ENCODE measurements around the gene MSX1. TPM values are rescaled to one million over a fixed set of nuclear protein-coding genes. Genes with fewer than 3 reads are reported as not detected.

MSX1 gene
- total RNA-seq, 1 experiment from 2014 or later = 59.9 TPM

DNA sequence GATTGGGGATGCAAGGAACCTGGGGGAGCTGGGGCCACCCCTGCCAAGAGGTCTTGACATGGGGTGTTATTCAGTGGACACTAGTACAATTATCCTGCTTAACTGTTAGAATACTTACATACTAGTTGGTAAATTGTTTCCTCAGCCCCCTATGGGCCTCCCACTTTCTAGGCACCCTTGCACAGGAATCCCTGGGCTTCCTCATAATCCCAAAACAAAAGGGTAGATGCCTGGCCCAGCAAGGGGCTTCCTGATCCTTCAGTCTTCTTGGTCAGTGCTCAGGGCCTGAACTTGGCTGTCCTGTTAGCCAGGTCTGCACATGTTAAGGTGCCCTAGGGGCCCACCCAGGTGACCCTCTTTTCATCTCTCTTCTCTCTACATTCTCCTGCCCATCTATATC lies 48.7 kb upstream of the MSX1 start:
- DNase-seq (ENCODE audit: low read depth, low spot score) (no peak), ATAC-seq (no peak)
- H2AFZ ChIP-seq (ENCODE audit: low read depth, low read length, poor library complexity, severe bottlenecking) = no peak overlapping the region
- no peaks in the 10 kb centered on the region for H3K36me3 ChIP-seq (ENCODE audit: control insufficient read depth in 1 of 2, insufficient read depth in 2 of 2, low read length in 2 of 2)
- no TSS peak for BruUV-seq (replicated peaks)
- H3K9me3 ChIP-seq (ENCODE audit: control insufficient read depth in 1 of 2, insufficient read depth in 1 of 2, low read depth in 1 of 2, low read length in 2 of 2) = peaks cover 0 to 3% of the 10 kb centered on the region in 2 experiments; a peak in 1 of 4 replicates
- H3K27me3 ChIP-seq (ENCODE audit: insufficient read depth, low read length) = no peaks in the 10 kb centered on the region
- ChIA-PET CTCF (no interaction called here), RAD21 (ENCODE audit: low non-redundant PET in 1 of 2, low total read pairs in 2 of 2, uncharacterized antibody in 2 of 2, unreplicated experiment in 2 of 2) (no interaction called here), POLR2A (no interaction called here)
- no peak overlapping the region for H3K9ac ChIP-seq (ENCODE audit: low read length)
- intact Hi-C loops (cut with micrococcal nuclease) = no loop called here
- no peak overlapping the region for H3K4me3 ChIP-seq (replicated peaks in 1 of 2; ENCODE audit: low read depth in 1 of 2, low read length in 2 of 2)
- H3K4me1 ChIP-seq (ENCODE audit: control insufficient read depth in 1 of 2, insufficient read depth in 2 of 2, low read length in 2 of 2) = no peaks in the 10 kb centered on the region
- no peaks in the 10 kb centered on the region for H4K20me1 ChIP-seq (ENCODE audit: insufficient read depth)
- H3K79me2 ChIP-seq (ENCODE audit: insufficient read depth, low read length) = no peaks in the 10 kb centered on the region
- H3K27ac ChIP-seq (ENCODE audit: low read depth, low read length) = no peak overlapping the region
- TF ChIP-seq, protein P1, sequence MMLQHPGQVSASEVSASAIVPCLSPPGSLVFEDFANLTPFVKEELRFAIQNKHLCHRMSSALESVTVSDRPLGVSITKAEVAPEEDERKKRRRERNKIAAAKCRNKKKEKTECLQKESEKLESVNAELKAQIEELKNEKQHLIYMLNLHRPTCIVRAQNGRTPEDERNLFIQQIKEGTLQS (IDR thresholded peaks at IDR 0.05) = no peak
- TF ChIP-seq SRF (IDR thresholded peaks at IDR 0.05; ENCODE audit: low read depth) (no peak), ZNF274 (IDR thresholded peaks at IDR 0.05; ENCODE audit: low read depth, low read length) (no peak), POLR2AphosphoS5 (IDR thresholded peaks at IDR 0.05; ENCODE audit: low read depth, low read length) (no peak), EZH2 (IDR thresholded peaks at IDR 0.05) (no peak), RAD21 (IDR thresholded peaks at IDR 0.05; ENCODE audit: low read depth) (no peak), POLR2A (IDR thresholded peaks at IDR 0.05; ENCODE audit: borderline replicate concordance, extremely low read depth, insufficient read depth, insufficient read length) (no peak), EZH2phosphoT487 (IDR thresholded peaks at IDR 0.05; ENCODE audit: borderline replicate concordance) (no peak), JUND (IDR thresholded peaks at IDR 0.05) (no peak), ZFX (IDR thresholded peaks at IDR 0.05) (no peak), SIN3A (IDR thresholded peaks at IDR 0.05; ENCODE audit: low read depth) (no peak), SP1 (IDR thresholded peaks at IDR 0.05; ENCODE audit: low read depth) (no peak), ELF1 (IDR thresholded peaks at IDR 0.05; ENCODE audit: borderline replicate concordance, low read depth) (no peak), YY1 (IDR thresholded peaks at IDR 0.05; ENCODE audit: extremely low read depth, insufficient replicate concordance, low read depth, low read length) (no peak), TCF7L2 (IDR thresholded peaks at IDR 0.05; ENCODE audit: borderline replicate concordance, extremely low read depth, insufficient read depth, insufficient read length) (no peak)
- TF ChIP-seq, protein P2, sequence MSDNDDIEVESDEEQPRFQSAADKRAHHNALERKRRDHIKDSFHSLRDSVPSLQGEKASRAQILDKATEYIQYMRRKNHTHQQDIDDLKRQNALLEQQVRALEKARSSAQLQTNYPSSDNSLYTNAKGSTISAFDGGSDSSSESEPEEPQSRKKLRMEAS (IDR thresholded peaks at IDR 0.05) = no peak
- TF ChIP-seq, protein P3, sequence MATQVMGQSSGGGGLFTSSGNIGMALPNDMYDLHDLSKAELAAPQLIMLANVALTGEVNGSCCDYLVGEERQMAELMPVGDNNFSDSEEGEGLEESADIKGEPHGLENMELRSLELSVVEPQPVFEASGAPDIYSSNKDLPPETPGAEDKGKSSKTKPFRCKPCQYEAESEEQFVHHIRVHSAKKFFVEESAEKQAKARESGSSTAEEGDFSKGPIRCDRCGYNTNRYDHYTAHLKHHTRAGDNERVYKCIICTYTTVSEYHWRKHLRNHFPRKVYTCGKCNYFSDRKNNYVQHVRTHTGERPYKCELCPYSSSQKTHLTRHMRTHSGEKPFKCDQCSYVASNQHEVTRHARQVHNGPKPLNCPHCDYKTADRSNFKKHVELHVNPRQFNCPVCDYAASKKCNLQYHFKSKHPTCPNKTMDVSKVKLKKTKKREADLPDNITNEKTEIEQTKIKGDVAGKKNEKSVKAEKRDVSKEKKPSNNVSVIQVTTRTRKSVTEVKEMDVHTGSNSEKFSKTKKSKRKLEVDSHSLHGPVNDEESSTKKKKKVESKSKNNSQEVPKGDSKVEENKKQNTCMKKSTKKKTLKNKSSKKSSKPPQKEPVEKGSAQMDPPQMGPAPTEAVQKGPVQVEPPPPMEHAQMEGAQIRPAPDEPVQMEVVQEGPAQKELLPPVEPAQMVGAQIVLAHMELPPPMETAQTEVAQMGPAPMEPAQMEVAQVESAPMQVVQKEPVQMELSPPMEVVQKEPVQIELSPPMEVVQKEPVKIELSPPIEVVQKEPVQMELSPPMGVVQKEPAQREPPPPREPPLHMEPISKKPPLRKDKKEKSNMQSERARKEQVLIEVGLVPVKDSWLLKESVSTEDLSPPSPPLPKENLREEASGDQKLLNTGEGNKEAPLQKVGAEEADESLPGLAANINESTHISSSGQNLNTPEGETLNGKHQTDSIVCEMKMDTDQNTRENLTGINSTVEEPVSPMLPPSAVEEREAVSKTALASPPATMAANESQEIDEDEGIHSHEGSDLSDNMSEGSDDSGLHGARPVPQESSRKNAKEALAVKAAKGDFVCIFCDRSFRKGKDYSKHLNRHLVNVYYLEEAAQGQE (IDR thresholded peaks at IDR 0.05; ENCODE audit: low read depth) = no peak
- H3K4me2 ChIP-seq (ENCODE audit: low read length) = no peak overlapping the region
- H3K9me2 ChIP-seq (ENCODE audit: insufficient read depth) = no peaks in the 10 kb centered on the region

Data from HCT116 (cell line).